Bronchial smooth muscle cell (primary cell): ENCODE data around the gene METTL21C. TPM values are rescaled to one million over a fixed set of nuclear protein-coding genes. Genes with fewer than 3 reads are reported as not detected.

ENCODE experiments used
- total RNA-seq: library from RNA; depleted of rRNA; stranded (reverse); fragments of >200 nt; gene quantifications from 2 replicates; pipeline ENCODE4 v1.2.1, GENCODE V29; 2014

Gene METTL21C
- not detected in 2 replicates for total RNA-seq

GRCh38 chr13:102694937-102695336 is at the start of gene METTL21C:
TSS of gene METTL21C (minus strand) at chr13:102695044. CDS start at chr13:102694498, 546 bp downstream.

Other genes with a start within 250 kb of the METTL21C start
- gene TPP2, start 98.1 kb downstream of the METTL21C start, total RNA-seq, result 31.6 and 47.6 TPM in 2 replicates
- 1.1 and 5.4 TPM in 2 replicates for gene TEX30, start 78.7 kb upstream of the METTL21C start, total RNA-seq
- gene POGLUT2, start 103.9 kb upstream of the METTL21C start, total RNA-seq, result 8.6 and 10.4 TPM in 2 replicates
- gene BIVM, start 104.1 kb upstream of the METTL21C start, total RNA-seq, result 10.8 and 18.3 TPM in 2 replicates
- 44.6 and 76.4 TPM in 2 replicates for gene ERCC5, start 151.0 kb upstream of the METTL21C start, total RNA-seq